GM18508 (cell line): ENCODE data around the gene SMTNL2.
"Not testable (repeated sequence)": the region's sequence is repeated elsewhere in the genome, so short reads cannot be mapped to it uniquely, and the experiment has no call there.

Source experiments
- ATAC-seq: cut with Tn5 transposase; IDR thresholded peaks from one replicate; pipeline ENCODE4 v1.9.1; 2021; ENCODE audit warnings: moderate number of reproducible peaks; ENCODE audit not compliant: insufficient read depth, unreplicated experiment

SMTNL2 gene

DNA sequence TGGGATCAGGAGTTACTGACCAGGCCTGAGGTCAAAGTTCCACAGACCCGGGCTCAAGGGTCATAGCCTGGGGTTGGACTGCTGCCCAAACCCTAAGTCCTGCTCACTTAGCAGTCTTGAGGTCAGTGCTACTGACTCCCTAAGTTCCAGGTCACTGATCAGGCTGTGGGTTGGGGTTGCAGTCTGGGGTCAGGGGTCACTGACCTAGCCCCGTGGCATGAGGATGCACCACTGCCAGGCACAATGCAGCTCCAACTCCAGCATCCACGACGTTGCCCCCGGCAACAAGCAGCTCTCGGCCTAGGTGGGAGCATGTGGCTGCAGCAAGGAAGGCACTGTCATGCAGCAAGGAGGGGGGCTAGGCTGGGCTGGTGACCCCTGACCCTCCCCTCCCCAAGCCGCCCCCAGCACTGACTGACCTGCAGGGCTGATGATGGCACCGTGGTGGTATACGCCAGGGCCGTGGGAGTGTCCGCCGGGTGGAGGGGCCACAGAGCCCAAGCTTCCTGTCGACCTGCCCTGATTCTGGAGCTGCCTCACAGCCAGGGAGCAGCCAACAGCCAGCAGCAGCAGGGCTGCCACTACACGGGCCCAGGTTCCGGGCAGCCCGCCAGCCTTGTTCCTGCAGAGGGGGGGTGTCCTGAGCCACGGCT lies 25.1 kb upstream of the SMTNL2 start:
- no peak for ATAC-seq

GRCh38 chr17:4559966-4560365 lies 24.4 kb upstream of the SMTNL2 start:
- no peak for ATAC-seq

- no peak for ATAC-seq
These were observed 23.9 kb upstream of the SMTNL2 start, which contains the start of gene GGT6 for GRCh38 chr17:4560421-4560820. Gene GGT6 (minus strand): TSS chr17:4560577. CDS start chr17:4560521, 56 bp downstream.

- ATAC-seq: no peak
These were observed 23.5 kb upstream of the SMTNL2 start for GRCh38 chr17:4560837-4561256.

GRCh38 chr17:4562015-4562969 lies 22.0 kb upstream of the SMTNL2 start:
- no peak for ATAC-seq

DNA sequence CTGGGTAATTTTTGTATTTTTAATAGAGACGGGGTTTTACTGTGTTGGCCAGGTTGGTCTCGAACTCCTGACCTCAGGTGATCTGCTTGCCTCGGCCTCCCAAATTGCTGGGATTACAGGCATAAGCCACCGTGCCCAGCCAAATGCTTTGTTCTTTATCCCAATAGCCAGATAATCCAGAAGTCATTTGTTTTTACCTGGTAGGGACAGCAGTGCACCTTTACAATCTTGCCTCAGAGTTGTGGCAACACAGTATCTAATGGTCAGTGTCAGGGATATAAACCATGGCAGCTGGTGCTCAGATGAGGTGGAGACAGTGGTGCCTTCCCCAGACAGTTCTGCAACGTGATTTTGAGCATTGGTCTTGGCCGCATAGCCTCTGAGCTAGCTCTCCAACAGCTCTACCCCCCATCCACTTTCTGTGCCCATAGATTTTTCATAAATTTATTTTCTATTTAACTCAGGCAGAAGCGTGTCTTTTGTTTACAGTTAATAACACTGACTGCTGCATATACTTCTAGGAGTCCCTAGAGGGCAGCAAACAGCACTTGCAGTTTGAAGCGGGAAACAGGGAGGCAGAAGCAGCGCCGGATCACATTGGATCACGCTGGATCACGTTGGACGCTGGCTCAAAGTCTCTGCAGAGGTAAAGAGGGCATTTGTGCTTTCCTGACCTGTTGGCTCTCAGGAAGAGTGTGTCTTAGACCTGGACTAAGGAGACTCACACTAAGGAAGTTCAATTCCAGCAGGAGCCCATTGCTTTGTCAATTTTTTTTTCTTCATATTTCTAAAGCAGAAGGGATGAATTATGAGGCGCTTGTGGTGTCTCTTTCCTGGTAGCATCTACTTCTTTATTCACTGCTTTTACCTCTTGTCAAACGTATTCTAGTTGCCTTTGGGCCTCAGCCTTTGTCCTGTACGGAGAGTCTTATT lies 18.9 kb upstream of the SMTNL2 start:
- no peak for ATAC-seq

- no peak for ATAC-seq
These were observed 17.5 kb upstream of the SMTNL2 start for GRCh38 chr17:4566785-4567184.

GRCh38 chr17:4569591-4569990 lies 14.7 kb upstream of the SMTNL2 start:
- ATAC-seq: no peak

DNA sequence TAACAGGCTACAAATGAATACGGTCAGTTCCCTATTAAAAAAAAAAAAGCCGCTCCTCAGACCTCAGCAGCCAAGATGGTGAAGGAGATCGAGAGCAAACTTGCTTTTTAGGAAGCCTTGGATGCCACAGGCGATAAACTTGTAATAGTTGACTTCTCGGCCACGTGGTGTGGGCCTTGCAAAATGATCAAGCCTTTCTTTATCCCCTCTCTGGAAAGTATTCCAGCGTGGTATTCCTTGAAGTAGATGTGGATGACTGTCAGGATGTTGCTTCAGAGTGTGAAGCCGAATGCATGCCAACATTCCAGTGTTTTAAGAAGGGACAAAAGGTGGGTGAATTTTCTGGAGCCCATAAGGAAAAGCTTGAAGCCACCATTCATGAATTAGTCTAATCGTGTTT lies 12.2 kb upstream of the SMTNL2 start:
- ATAC-seq: no peak

- ATAC-seq: no peak
These were observed 11.2 kb upstream of the SMTNL2 start for GRCh38 chr17:4573115-4573514.

DNA sequence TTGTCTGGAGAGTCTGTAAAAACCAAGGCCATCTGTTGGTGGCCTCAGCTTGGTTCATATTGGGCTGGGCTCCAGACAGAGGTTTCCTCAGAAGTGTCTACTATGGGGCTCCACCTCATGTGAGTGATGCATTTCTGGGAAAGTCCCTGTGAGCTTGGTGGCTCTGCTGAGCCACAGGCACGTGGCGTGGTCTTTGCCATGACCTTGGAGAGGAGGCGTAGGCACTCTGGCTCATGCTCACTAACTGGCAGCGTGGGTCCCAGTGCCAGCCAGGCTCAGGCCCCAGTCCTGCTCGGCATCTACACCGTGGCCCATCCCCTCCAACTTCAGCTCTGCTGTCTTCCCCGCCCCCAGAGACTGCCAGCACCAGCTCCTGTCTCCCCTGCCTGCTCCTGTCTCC lies 10.7 kb upstream of the SMTNL2 start:
- ATAC-seq: no peak

DNA sequence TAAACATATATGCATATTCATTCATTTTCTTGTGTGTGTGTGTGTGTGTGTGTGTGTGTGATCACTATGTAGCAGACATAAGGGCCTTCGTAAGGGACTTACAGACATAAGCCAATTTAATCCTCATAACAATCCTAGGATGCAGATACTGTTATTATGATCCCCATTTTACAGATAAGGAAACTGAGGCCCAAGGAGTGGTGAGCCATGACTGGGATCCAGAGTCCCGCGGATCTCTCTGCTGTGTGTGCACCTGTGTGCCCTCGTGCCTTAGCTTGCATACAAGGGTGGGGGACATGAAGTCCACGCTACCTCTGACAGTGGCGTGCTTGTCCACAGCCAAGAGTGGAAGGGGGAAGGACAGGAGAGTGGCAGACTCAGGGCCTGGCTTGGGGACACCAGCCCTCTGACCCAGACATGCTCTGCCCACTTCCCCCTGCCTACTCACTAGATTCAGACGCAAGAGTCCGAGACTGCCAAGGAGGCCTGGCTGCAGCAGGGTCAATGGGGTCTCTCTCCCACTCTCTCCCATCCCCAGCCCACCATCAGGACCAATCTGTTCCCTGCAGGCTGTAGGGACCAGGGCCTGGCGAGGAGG lies 9.8 kb upstream of the SMTNL2 start:
- no peak for ATAC-seq

DNA sequence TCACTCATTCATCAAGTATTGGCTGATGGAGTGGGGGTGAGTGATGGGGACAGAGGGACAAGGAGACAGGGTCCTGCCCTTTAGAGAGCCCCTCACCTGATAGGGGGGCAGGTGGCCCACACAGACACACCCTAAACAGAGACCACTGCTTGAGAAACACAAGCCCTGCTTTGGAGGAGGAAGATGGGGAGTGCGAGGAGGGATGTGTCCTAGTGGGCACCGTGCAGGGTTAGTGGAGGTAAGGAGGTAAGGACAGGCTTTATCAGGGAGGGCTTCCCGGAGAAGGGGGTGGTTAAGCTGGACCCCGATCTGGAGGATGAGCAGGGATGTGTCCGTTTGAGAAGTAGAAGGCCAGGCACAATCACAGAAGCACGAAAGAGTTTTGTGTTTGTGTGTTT lies 8.2 kb upstream of the SMTNL2 start:
- no peak for ATAC-seq

DNA sequence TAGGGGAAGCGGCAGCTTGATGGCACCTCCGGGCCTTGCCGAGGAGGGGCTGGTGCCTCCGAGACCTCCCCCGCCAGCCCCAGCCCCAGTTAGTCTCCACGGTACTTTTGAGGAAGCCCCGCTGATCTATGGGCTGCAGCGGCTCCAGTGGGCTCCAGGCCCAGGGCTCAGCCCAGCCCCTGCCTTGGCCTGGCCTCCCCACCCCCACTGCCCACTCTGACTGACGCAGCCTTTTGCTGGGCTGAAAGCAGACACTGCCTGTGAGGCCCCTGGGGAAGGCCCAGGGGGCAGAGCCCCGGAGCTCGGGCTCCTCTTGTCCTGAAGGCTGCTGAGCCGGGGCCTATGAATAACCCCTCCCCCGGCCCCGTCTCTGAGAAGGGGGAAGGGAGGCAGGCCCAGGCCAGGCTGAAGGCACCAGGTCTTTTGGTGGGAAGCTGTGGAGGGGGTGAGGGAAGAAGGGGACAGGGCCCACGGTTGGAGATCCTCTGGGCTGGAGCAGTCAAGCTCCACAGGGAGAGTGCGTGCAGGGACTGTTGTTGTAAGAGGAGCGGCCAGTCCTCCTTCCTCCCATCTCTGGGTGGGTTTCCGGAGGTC lies 7.5 kb upstream of the SMTNL2 start:
- ATAC-seq: no peak

GRCh38 chr17:4577386-4577993 lies 6.8 kb upstream of the SMTNL2 start:
- ATAC-seq: no peak

DNA sequence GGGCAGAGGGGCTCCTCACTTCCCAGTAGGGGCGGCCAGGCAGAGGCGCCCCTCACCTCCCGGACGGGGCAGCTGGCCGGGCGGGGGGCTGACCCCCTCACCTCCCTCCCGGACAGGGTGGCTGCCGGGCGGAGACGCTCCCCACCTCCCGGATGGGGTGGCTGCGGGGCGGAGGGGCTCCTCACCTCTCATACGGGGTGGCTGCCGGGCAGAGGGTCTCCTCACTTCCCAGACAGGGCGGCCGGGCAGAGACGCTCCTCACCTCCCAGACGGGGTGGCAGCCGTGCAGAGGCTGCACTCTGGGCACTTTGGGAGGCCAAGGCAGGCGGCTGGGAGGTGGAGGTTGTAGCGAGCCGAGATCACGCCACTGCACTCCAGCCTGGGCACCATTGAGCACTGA lies 6.0 kb upstream of the SMTNL2 start:
- not testable (repeated sequence) for ATAC-seq

- no peak for ATAC-seq
These were observed 4.7 kb upstream of the SMTNL2 start for GRCh38 chr17:4579678-4580077.

DNA sequence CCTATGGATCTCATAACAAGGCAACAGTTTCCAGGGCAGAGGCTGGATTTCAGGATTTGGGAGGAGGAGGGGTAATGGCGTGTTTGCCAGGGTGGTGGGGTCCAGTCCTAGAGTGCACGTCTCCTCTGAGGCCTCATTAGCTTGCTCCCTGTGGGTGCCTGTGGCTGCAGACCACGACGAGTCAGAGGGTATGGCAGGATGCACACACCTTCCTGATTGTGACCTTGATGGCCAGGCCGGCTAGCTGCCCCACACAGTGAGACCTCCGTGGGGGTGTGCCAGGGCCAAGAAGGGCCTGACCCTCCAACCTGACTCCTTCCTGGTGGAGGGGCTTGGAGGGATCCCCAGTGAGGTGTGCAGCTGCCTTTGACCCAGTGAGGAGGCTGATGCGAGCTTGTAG lies 4.0 kb upstream of the SMTNL2 start:
- no peak for ATAC-seq

GRCh38 chr17:4582101-4582501 lies 2.2 kb upstream of the SMTNL2 start:
- no peak for ATAC-seq
